Uterus (tissue), 2 donors: ENCODE measurements around the gene NTRK1.

Experiments used
- CTCF ChIP-seq, 4 experiments: fragments of 200-600 bp in 2 of 4; fragments of 450-650 bp in 2 of 4; sonication (generic) in 2 of 4; IDR thresholded peaks; one replicate each; pipeline ENCODE4 v1.5.1; 2016 to 2019; ENCODE audit warnings: antibody characterized with exemption in 4 of 4, mild to moderate bottlenecking in 2 of 4, moderate library complexity in 1 of 4
- POLR2A ChIP-seq, 2 donors: fragments of 450-650 bp; IDR thresholded peaks; one replicate each; pipeline ENCODE4 v1.6.1; 2016; ENCODE audit warnings: antibody characterized with exemption in 2 of 2, mild to moderate bottlenecking in 1 of 2, moderate library complexity in 1 of 2

- TF ChIP-seq CTCF (IDR thresholded peaks at IDR 0.05) (no peak), POLR2A (IDR thresholded peaks at IDR 0.05) (no peak)
Measured at GRCh38 chr1:156842618-156843300, 17.9 kb upstream of the NTRK1 start.
